T-helper 22 cell (primary cell): Measurements from ENCODE around the gene AGGF1.
A peak's percentile ranks its signal among the peaks of the same experiment; 100 is the strongest.
"Not testable (repeated sequence)": the region's sequence is repeated elsewhere in the genome, so short reads cannot be mapped to it uniquely, and the experiment has no call there.

ENCODE experiments used
- DNase-seq: peaks from one replicate; pipeline ENCODE4 v3.0.0-alpha.2; 2020; ENCODE audit warnings: low read depth

The AGGF1 gene, protein sequence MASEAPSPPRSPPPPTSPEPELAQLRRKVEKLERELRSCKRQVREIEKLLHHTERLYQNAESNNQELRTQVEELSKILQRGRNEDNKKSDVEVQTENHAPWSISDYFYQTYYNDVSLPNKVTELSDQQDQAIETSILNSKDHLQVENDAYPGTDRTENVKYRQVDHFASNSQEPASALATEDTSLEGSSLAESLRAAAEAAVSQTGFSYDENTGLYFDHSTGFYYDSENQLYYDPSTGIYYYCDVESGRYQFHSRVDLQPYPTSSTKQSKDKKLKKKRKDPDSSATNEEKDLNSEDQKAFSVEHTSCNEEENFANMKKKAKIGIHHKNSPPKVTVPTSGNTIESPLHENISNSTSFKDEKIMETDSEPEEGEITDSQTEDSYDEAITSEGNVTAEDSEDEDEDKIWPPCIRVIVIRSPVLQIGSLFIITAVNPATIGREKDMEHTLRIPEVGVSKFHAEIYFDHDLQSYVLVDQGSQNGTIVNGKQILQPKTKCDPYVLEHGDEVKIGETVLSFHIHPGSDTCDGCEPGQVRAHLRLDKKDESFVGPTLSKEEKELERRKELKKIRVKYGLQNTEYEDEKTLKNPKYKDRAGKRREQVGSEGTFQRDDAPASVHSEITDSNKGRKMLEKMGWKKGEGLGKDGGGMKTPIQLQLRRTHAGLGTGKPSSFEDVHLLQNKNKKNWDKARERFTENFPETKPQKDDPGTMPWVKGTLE

GRCh38 chr5:77030097-77031071 lies at the start of gene AGGF1:
TSS of gene AGGF1 (plus strand) at chr5:77030404. CDS start at chr5:77030767, 363 bp downstream.
- peak; percentile 82 for DNase-seq

DNA sequence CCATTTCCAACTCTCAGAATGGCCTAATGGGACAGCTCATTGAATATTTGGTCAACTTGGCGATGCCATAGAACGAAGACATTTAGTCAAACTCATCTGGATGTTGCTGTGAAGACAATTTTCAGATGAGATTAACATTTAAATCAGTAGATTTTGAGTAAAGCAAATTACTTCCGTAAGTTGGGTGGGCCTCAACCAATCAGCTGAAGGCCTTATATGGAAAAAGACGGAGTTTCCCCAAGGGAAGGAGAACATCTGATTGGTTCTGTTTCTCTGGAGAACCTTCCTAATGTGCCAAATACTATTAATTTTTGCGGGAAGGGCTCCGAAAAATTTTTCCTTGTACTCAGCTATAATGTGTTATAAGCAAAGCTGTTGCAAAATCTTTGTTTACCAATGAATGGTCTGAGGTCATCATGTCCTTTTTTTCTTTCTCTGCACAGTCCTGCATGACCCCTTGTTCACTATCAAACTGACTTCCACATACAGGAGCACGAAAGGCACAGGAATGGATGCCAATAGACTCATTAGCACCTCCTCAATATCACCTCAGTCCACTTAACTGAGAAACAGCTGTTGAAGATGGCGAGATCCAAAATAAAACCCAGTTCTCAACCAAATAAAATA lies 49.6 kb upstream of the AGGF1 start:
- DNase-seq = no peak

DNA sequence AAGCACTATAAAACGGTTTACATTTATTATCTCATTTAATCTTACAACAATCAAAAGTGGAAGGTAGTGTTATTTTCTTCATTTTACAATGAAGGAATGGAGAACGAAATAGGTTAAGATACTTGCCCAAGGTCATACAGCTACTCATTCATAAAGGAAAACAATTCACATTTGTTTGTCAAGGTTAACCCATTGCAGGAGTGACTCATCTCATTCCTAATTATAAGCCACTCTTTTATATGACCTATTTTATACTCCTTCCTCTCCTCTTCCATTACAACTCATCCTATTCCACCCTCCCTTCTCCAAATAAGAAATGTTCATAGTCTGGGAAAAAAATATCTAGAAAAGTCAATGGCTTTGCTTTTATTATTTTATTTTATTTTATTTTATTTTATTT lies 47.8 kb upstream of the AGGF1 start:
- DNase-seq = no peak

GRCh38 chr5:76983468-76983867 lies 46.7 kb upstream of the AGGF1 start:
- DNase-seq = no peak

DNA sequence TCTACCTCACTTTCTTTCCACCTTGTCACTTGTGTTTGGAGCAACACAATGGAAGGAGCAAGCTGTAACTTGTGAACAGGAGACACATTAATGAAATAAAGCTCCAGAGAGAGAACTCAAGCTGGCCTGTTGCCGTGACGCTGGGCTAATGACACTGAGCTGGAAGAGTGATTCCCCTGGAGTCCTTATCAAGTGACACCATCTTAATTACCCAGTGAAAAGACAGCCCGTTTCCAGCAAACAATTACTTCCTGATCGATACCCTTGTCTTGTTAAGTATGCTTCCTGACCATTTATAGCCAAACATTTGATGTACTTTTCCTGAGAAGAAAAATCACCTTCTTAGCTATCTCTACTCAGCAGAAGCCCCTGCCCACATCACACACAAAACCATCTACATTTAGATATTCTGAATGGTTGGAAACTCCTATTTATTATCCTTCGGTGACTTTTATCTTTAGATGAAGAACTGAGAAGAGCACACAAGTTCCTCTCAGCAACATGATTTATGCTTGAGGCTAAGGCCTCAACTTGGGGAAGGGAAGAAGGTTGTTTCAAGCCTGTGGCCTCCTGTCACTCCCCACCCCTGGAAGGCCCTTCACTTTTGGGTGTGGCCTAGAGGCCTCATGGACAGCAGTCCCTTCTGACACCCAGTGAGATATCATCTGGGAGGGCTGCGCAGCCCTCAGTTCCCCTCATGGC lies 43.2 kb upstream of the AGGF1 start:
- DNase-seq = no peak

DNA sequence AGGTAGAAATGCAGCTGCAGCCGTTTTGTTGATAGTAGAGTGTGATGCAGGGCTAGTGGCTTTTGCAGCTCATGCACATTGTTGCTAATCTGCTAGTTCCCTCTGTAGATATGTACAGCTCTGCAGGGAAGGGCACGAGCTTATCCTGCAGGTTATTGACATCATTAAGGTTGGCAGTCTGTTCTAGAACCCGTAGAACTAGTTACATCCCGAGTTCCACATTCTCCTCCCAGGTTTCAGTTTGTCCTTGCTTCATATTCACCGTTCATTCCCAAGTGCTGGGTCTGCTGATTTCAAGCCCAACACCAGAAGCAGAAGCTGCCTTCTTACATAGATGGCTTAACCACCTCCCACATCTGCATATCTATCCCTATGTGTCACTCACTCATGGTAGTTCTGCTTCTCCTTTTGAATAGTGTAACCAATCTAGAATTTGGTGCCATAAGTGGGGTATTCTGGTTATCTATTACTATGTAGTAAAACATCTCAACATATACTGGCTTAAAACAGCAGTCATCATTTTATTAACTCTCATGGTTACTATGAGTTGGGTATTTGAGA lies 39.2 kb upstream of the AGGF1 start:
- DNase-seq = no peak

- not testable (repeated sequence) for DNase-seq
These were observed 36.8 kb upstream of the AGGF1 start for GRCh38 chr5:76993436-76993835.

DNA sequence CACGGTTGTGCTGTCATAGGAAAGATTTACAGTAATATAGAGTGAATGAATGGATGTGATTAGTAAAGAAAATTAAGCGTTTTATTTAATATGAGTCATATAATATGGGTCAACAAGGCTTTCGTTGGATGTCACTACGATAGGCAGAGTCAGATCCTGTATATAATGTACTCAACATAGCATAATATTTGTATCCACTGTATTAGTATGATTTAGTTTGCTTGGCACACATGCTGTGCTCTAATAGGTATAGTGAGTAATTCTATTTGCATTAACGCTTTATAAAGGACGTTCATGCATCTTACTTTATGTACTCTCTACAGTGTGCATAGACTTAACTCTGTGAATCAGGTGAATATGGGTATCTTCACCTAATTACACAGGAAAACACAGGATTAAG lies 35.9 kb upstream of the AGGF1 start:
- DNase-seq = no peak

GRCh38 chr5:76998251-76998650 lies 32.0 kb upstream of the AGGF1 start:
- DNase-seq = not testable (repeated sequence)

DNA sequence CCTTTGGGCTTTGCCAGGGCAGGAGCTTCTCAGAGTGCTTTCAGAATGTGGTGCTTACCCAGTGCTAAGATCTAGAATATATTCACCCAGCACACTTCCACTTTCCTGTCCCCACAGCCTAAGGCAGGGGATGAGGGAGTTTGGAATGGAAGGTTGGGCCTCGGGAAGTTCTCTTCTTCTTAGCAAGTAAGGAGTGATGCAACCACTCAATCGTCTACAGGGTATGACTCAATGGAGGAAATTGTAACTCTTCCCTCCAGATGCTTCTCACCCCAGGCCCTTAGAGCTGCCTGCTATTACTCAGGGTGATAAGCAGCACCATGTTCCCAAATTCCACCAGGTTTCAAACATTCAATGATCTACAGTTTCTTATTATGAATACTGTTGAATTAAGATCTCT lies 30.8 kb upstream of the AGGF1 start:
- DNase-seq = no peak

DNA sequence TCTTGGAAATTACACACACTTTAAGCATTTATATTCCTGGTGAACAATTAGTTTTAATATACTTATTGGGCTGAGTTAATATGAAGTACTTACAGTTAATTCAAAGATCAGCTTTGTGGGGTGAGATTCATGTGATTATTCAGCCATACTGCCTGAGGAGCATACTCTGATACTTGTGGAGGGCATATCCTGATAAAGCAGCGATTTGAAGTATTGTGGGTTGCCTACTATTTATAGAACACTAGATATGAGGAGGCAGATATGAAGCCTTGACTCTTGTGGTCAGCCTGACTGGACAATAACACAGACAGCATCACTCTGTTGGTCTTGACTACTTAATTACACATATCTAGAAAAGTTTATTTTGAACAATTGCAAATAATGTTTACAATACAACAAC lies 27.0 kb upstream of the AGGF1 start:
- no peak for DNase-seq

DNA sequence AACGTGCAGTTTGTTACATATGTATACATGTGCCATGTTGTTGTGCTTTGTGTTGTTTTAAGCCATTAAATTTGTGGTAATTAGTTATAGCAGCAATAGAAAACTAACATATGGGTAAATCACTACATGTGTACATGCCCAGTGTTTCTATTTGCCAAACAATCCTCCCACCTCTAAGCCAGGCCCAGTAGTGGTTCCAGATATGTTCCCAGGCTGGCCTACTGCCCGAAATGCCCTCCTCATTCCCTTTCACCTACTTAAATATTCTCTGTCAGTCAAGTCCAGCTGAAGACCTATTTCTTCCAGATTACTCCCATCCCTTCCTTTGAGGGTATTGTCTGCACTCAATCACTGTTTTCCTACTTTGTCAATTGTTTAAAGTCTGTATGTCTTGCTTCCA lies 24.1 kb upstream of the AGGF1 start:
- no peak for DNase-seq

- DNase-seq = no peak
These were observed 21.8 kb upstream of the AGGF1 start for GRCh38 chr5:77008413-77008812.

DNA sequence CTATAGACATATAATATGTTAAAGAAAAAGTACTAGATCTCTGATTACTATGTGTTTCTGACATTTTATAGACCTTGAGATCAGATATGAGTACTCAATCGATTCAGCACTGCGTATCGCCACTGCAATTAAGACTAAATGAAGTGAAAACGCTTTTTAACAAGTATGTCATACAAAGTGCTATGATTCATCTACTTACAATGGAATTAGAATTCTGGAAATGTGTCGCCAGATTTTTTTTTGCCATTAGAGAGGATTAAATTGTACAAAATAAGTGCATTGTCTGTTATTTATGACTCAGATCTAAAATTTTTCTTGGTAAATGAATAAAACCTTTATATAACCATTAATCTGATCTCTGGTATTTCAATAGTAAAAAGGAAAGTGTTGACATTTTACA lies 20.0 kb upstream of the AGGF1 start:
- no peak for DNase-seq

DNA sequence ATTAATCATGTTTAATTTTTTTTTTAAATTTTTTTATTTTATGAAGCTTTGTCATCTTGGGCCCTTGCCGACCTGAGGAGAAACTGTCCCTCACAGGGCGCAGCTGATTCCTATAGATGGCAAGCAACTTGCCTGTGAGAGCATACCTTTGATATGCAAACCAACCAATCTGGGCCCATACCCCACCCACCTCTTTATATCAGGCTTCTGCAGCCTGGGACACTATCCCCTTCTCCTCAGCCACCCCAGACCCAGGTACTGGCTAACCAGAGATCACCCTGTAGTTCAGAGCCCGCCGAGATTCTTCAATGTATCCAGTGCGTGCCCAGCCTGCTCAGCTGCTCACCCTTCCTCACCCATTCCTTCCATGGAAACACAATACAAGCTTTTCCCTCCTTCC lies 18.7 kb upstream of the AGGF1 start:
- no peak for DNase-seq

DNA sequence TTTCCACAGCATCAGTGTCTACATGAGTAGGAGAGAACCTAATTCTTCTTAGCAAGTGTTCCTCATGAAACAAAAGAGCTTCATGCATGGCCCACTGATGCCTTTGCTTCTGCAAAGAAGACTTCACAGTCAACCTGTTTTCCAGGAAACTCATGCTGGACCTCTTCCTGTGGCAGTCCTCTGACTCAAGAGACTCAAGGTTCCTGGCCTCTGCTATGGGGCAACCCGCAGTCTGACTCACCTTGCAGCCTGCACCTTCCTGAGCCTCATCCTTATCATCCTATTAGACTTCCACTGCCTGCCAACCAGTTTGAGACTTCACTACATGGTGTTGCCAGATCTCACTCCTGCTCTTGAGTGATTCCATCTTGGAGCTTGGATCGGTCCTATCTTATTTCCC lies 17.6 kb upstream of the AGGF1 start:
- DNase-seq = no peak

DNA sequence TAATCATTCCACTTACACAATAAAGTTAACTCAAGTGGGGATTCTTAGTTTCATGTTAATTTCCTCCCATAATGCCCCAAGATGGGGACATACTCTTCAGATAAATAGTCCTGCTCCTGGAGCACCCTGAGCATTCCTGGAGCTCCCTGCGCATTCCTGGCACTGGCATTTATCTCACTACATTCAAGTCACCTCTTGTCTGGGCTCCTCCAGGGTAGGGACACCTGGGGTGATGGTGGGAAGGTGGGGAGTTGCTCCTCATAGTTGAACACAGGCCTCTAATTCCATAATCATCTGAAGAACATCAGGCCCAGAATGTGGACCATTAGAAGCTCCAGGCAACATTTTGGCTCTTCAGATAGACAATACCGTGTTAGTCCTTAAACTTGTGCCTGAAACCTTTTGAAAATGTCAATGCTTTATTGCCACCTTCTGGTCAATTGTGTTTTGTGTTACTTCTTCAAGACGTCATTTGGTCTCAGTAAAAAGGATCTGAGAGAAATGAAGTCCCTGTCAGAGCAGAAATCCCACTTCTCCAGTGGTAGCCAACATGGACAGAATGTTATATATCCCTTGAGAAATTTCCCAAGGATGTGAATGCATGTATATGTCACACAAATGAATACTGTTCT lies 14.2 kb upstream of the AGGF1 start:
- no peak for DNase-seq

GRCh38 chr5:77016962-77017361 lies 13.2 kb upstream of the AGGF1 start:
- DNase-seq = no peak

DNA sequence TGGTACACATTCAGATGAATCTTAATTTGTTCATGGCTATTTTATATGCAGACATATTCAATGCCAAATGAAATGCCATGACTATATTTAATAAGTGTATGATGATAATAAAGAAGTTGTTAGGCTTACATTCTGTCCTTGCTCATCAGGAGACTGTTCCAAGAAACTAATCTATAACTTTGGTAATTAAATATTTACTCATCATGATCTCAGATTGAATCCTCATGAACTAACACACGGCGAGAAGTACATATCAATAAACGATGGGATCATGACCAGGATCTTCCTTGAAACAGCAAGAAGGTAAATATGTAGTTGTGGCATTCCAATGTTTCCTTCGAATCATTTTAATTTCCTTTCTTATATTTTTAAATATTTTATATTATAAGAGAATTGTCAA lies 12.5 kb upstream of the AGGF1 start:
- no peak for DNase-seq
